OCI-LY3 (cell line): ENCODE measurements around the gene CELF4.

ENCODE experiments used
- H2AFZ ChIP-seq: fragments of 200-600, 300-600 bp; shearing (Covaris generic); 2 replicates; pipeline ENCODE4 v1.6.0; 2014; ENCODE audit warnings: antibody characterized with exemption, low read depth, low read length
- H3K27ac ChIP-seq: fragments of 200-600, 300-600 bp; sonication (generic); 2 replicates; pipeline ENCODE4 v1.5.1; 2014; ENCODE audit warnings: mild to moderate bottlenecking, low read length, moderate library complexity, mixed read lengths
- H3K27me3 ChIP-seq: fragments of 200-600, 300-600 bp; sonication (generic); 2 replicates; pipeline ENCODE4 v1.6.1; 2014; ENCODE audit warnings: low read depth, low read length, mixed read lengths
- H3K36me3 ChIP-seq: fragments of 200-600, 300-600 bp; sonication (generic); replicated peaks from 2 replicates; pipeline ENCODE3; 2014; ENCODE audit warnings: low read depth, low read length, mixed read lengths
- H3K4me1 ChIP-seq: fragments of 300-600, 200-600 bp; sonication (generic); 2 replicates; pipeline ENCODE4 v1.6.1; 2014; ENCODE audit warnings: low read length, mixed read lengths
- H3K4me2 ChIP-seq: fragments of 200-600, 300-600 bp; sonication (generic); 2 replicates; pipeline ENCODE4 v1.6.1; 2014; ENCODE audit warnings: low read length, mixed read lengths
- H3K4me3 ChIP-seq: fragments of 300-600, 200-600 bp; sonication (generic); 2 replicates; pipeline ENCODE4 v1.5.1; 2014; ENCODE audit warnings: antibody characterized with exemption, mild to moderate bottlenecking, low read length, moderate library complexity
- H3K79me2 ChIP-seq: fragments of 300-600, 200-600 bp; shearing (Covaris generic); 2 replicates; pipeline ENCODE4 v1.6.1; 2014; ENCODE audit warnings: mild to moderate bottlenecking, low read length, mixed read lengths
- H3K9ac ChIP-seq: fragments of 300-600, 200-600 bp; shearing (Covaris generic); 2 replicates; pipeline ENCODE4 v1.6.0; 2014; ENCODE audit warnings: mild to moderate bottlenecking, low read length, moderate library complexity
- H3K9me3 ChIP-seq: fragments of 200-600, 300-600 bp; shearing (Covaris generic); 2 replicates; pipeline ENCODE4 v1.6.1; 2014; ENCODE audit warnings: low read length, mixed read lengths; ENCODE audit not compliant: insufficient read depth
- H4K20me1 ChIP-seq: fragments of 200-600, 300-600 bp; sonication (generic); 2 replicates; pipeline ENCODE4 v1.6.1; 2016; ENCODE audit warnings: low read length, mixed read lengths; ENCODE audit not compliant: insufficient read depth
- EZH2phosphoT487 ChIP-seq: fragments of 200-600 bp; shearing (Covaris generic); IDR thresholded peaks from 2 replicates; pipeline ENCODE4 v1.6.1; 2018; ENCODE audit warnings: antibody characterized with exemption, mixed run types, low read depth
- TF ChIP-seq, protein P1 (sequence below): fragments of 200-600, 300-600 bp; sonication (generic); IDR thresholded peaks from 2 replicates; pipeline ENCODE4 v1.5.1; 2014; ENCODE audit warnings: antibody characterized with exemption, low read length, low read depth

Gene CELF4

DNA sequence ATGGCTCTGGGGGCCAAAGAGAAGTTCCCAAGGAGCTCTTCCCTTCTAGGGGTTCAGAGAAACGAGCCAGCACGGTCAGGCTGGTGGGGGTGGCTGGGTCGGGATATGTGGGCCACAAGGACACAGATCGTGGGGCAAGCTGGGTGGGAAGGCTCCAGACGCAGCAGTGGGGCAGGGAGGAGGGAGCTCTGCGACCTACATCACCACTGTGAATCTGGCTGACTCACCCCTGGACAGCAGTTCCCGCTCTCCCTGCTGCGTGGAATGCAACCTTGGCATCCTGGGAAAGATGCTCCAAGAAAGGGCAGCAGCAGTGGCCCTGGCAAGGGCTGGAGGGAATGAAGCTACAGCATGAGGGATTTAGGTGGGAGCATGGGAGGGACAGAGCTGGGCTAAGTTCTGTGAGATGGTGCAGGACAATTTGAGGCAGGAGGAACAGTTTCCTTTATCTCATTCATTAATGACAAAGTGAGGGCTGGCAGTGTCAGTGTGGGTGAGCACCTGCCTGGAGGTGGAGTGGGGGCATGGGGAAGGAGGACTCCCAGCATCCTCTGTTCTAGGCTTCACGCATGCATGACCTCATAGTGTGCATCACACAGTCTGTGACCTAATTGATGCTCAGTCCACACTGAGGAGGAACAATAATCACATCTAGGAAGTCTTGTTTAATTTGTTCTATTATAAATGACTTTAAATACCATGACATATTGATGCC, 25.0 kb downstream of the CELF4 start:
- H3K36me3 ChIP-seq, result no peaks in the 10 kb centered on the region
- H3K9me3 ChIP-seq, result no peaks in the 10 kb centered on the region
- H3K27me3 ChIP-seq, result no peaks in the 10 kb centered on the region
- no peak overlapping the region for H3K9ac ChIP-seq
- no peaks in the 10 kb centered on the region for H3K79me2 ChIP-seq
- no peak overlapping the region for H2AFZ ChIP-seq
- H4K20me1 ChIP-seq, result no peaks in the 10 kb centered on the region
- no peak overlapping the region for H3K4me2 ChIP-seq
- H3K4me1 ChIP-seq, result peaks cover 23% of the 10 kb centered on the region
- no peak overlapping the region for H3K27ac ChIP-seq
- no peak overlapping the region for H3K4me3 ChIP-seq
- no peak for TF ChIP-seq EZH2phosphoT487
- TF ChIP-seq, protein P1, sequence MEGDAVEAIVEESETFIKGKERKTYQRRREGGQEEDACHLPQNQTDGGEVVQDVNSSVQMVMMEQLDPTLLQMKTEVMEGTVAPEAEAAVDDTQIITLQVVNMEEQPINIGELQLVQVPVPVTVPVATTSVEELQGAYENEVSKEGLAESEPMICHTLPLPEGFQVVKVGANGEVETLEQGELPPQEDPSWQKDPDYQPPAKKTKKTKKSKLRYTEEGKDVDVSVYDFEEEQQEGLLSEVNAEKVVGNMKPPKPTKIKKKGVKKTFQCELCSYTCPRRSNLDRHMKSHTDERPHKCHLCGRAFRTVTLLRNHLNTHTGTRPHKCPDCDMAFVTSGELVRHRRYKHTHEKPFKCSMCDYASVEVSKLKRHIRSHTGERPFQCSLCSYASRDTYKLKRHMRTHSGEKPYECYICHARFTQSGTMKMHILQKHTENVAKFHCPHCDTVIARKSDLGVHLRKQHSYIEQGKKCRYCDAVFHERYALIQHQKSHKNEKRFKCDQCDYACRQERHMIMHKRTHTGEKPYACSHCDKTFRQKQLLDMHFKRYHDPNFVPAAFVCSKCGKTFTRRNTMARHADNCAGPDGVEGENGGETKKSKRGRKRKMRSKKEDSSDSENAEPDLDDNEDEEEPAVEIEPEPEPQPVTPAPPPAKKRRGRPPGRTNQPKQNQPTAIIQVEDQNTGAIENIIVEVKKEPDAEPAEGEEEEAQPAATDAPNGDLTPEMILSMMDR, result no peak

DNA sequence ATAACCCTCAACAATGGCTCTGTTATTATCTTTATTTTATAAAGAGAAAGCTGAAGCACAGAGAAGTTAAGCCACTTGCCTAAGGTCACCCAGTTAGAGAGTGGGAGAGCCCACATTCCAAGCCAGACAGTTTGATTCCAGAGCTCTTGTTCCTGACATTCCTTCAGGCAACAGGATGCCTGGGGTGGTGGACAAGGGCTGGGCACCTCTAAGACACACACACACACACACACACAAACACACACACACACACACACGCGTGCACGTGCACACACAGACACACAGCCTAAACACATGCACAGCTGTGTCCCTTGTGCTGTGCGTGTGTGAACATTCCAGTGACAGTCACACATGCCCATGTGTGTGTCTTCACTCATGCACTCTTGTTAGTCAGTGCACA, 26.4 kb downstream of the CELF4 start:
- Histone ChIP-seq H3K4me2 (no peak overlapping the region), H4K20me1 (no peaks in the 10 kb centered on the region), H3K27me3 (no peaks in the 10 kb centered on the region), H3K9ac (no peak overlapping the region), H3K4me1 (peaks cover 37% of the 10 kb centered on the region), H3K27ac (no peak overlapping the region), H2AFZ (no peak overlapping the region), H3K36me3 (no peaks in the 10 kb centered on the region), H3K4me3 (no peak overlapping the region), H3K9me3 (no peaks in the 10 kb centered on the region), H3K79me2 (no peaks in the 10 kb centered on the region)
- TF ChIP-seq EZH2phosphoT487, result no peak
- TF ChIP-seq, protein P1, result no peak

DNA sequence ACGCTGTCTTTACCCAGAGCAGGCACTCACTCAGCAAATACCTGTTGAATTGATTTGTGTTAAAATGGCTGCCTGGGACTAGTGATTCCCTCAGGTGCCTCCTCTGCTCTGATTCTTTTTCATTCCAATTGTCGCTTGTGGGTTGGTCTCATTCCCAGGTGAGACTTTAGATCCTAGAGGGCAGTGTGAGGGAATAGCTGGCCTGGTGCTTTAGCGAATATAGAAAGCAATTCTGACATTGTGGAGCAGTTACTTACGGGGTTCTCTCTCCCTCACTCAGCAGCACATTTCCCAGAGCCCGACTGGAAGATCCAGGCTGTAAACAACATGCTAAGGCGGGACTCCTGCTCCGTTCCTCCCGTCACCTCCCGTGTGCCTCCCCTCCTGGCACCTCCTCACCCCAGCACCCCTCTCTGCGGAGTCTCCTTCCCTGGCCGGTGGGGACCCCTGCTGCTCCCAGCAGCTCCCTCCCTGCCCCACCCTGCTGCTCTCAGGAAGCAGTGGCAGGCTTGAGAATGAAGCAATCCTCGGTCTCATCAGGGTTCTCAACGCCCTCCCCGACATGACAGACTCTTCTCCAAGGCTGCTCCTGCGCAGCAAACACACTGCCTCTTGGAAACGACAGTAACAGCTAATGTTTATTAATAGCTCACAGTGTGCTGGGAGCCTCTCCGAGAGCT, 26.9 kb downstream of the CELF4 start:
- no peak overlapping the region for H3K4me3 ChIP-seq
- no peaks in the 10 kb centered on the region for H3K27me3 ChIP-seq
- no peaks in the 10 kb centered on the region for H3K9me3 ChIP-seq
- H3K4me1 ChIP-seq, result peaks cover 42% of the 10 kb centered on the region
- H2AFZ ChIP-seq, result 0 out of 2 replicates have a peak overlapping the region, but pooled peaks have one; percentile 51
- no peaks in the 10 kb centered on the region for H4K20me1 ChIP-seq
- TF ChIP-seq, protein P1, result no peak
- TF ChIP-seq EZH2phosphoT487, result no peak
- H3K9ac ChIP-seq, result no peak overlapping the region
- H3K36me3 ChIP-seq, result no peaks in the 10 kb centered on the region
- no peaks in the 10 kb centered on the region for H3K79me2 ChIP-seq
- no peak overlapping the region for H3K27ac ChIP-seq
- H3K4me2 ChIP-seq, result no peak overlapping the region

DNA sequence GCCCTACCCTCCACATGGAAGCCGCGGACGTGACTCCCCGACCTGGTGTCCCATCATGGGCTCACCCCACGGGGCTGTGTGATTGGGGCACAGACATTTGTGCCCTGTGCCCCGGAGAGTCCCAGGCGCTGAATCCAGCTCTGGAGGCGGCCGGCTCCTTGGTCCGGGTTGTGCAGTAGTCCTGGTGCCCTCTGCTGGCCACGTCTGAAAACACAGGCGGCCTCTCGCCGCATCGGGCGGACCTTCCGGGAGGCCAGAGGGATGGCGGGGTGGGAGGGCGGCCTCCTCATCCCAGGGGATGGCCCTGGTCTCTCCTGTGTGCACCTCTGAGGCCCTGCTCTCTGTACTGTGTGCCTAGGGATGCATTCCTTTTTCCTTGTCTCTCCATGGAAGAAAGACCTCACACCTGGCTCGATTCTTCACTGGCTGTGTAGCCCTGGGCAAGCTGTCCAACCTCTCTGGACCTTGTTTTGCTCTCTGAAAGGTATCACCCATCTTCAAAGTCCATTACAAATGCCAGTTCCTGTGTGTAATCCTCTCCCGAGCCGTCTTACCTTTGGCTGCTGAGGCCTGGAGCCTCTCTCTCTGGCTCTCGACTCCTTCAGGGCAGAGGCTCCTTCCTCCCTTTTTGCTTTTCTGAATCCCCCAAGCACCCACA, 27.6 kb downstream of the CELF4 start:
- H3K4me1 ChIP-seq, result peaks cover 49% of the 10 kb centered on the region
- no peak overlapping the region for H3K9ac ChIP-seq
- TF ChIP-seq EZH2phosphoT487, result no peak
- TF ChIP-seq, protein P1, result peak; percentile 82
- H3K27ac ChIP-seq, result no peak overlapping the region
- no peaks in the 10 kb centered on the region for H3K36me3 ChIP-seq
- 0 out of 2 replicates have a peak overlapping the region, but pooled peaks have one; percentile 18 for H3K4me3 ChIP-seq
- no peaks in the 10 kb centered on the region for H4K20me1 ChIP-seq
- no peaks in the 10 kb centered on the region for H3K9me3 ChIP-seq
- no peaks in the 10 kb centered on the region for H3K27me3 ChIP-seq
- H2AFZ ChIP-seq, result 0 out of 2 replicates have a peak overlapping the region, but pooled peaks have one; percentile 51
- H3K4me2 ChIP-seq, result peak overlapping the region; percentile 61
- no peaks in the 10 kb centered on the region for H3K79me2 ChIP-seq
